Measurements from ENCODE around the gene FBXO4.

DNA sequence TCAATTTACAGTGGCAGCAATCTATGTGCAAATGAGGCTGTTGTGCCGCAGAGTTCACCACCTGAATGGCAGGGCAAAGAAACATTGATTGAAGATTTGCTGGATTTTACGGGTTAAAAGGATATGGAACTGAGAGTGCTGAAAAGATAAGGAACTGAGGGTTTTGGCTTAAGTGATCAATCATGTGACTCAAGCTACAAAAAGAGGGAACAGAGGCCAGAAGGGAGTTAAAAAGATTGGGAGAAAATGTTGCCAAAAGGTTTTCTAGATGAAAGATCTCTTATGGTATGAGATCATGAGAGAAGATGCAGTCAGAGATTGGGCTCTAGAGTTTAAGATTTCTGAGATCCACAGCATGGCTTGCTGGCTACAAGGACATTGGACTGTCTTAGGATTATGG, 28.9 kb upstream of the FBXO4 start:
- no peak for TF ChIP-seq POLR2A (IDR thresholded peaks at IDR 0.05; ENCODE audit: low read length)
- no peak for TF ChIP-seq GATA1 (IDR thresholded peaks at IDR 0.05; ENCODE audit: low read depth, low read length)
